HG03196 (cell line): ENCODE results near the gene STX3.

Source experiments
- ATAC-seq: cut with Tn5 transposase; IDR thresholded peaks from one replicate; pipeline ENCODE4 v1.9.1; 2021; ENCODE audit not compliant: unreplicated experiment

STX3 gene

GRCh38 chr11:59754859-59755700 lies at the start of gene STX3:
TSS of gene STX3 (plus strand) at chr11:59755376. CDS start at chr11:59755606, 230 bp downstream.
- peak; percentile 70 for ATAC-seq

DNA sequence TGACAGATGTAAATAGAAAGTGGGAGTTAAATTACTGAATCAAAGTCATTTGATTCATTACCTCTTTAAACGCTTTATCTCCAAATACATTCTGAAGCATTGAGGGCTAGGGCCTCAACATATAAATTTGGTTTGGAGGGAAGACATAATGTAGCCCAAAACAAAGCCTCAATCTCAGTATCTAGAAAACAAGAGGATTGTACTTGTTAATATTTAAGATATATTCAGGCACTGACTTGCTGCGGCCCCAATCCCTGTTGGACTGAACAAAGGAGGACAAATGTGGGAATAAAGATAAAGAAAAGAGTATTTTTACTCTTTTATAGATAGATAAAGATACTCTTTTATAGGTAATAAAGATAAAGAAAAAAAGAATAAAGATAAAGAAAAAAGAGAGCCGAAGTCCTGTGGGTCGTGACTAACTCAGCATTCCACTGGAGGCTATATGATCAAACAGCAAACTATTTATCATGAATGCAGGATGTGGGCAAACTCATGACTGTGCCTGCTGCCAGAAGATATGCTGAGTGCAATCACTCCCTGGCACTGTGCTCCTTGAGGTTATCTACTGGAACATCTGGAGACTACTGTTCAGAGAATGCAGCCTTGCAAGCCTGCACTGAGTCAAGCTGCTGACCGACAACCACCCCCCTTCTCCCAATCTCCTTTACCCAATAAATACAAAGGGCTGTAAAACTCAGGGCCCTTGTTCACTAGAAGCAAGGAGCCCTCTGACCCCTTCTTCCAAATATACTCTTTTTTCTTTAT lies 48.5 kb upstream of the STX3 start:
- no peak for ATAC-seq

DNA sequence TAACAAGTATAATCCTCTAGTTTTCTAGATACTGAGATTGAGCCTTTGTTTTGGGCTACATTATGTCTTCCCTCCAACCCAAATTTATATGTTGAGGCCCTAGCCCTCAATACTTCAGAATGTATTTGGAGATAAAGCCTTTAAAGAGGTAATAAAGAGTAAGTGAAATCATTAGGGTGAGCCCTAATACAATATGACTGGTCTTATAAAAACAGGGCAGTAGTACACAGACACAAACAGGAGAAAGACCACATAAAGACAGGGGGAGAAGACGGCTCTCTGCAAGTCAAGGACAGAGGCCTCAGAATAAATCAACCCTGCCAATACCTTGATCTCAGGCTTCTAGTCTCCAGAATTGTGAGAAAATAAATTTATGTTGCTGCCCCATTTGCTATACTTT lies 47.8 kb upstream of the STX3 start:
- ATAC-seq: no peak

DNA sequence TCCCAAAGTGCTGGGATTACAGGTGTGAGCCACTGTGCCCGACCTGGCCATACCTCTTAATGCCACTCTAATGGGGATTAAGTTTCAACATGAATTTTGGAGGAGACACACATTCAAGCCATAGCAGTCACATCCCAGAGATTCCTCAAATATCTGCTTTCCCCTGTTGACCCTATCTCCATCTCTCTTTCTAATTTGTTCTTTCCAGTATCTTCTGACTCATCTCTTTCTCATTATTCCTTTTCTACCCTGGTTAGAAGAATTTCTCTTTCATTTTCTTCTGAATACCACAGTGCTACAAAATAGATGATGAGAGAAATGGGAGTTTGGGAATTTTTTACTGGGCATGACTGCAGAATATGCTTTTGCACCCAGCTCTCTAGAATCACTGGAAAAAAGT lies 46.6 kb upstream of the STX3 start:
- ATAC-seq: no peak

GRCh38 chr11:59710136-59710847 lies 44.9 kb upstream of the STX3 start:
- ATAC-seq: no peak

DNA sequence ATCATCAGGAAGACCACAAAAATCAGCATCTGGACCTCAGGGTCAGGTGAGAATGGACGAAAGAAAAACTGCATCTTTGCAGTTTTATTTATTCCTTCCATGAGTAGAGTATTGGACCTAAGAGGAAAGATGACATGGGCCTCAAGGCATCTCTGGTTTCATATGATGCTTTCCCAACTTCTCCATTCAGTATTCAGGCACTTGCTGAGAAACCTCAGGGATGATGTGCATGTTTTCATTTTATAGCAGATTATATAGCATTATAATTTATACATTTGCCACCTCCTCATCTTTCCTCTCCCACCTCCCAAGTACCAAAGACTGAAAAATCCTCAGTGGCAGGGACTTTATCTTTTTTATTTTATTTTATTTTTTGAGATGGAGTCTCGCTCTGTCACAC lies 41.4 kb upstream of the STX3 start, which contains the start of gene OR10V1:
OR10V1 (minus strand) TSS at position 101 of the 400 bp plus-strand sequence; CDS start at position 101, 0 bp downstream.
- ATAC-seq: no peak

DNA sequence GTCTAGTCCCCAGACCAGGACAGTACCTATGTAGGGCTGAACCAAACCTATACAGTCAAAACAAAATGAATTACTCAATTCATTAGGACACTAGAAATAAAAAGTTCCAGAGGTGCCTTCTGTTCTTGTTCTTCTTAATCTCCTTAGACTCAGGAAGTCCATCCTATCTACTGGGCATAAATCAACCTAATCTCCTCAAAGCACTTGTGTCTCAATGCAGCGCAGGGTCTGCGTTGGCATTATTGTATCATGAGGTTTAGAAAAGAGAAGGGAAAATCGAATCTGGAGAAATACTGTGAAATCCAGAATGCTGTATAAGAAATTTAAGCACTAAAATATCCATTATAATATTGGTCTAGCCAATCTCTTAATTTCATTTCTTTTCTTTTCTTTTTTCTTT lies 39.1 kb upstream of the STX3 start:
- ATAC-seq: no peak

GRCh38 chr11:59719556-59719955 lies 35.6 kb upstream of the STX3 start:
- ATAC-seq: no peak

GRCh38 chr11:59724066-59724465 lies 31.1 kb upstream of the STX3 start:
- no peak for ATAC-seq

DNA sequence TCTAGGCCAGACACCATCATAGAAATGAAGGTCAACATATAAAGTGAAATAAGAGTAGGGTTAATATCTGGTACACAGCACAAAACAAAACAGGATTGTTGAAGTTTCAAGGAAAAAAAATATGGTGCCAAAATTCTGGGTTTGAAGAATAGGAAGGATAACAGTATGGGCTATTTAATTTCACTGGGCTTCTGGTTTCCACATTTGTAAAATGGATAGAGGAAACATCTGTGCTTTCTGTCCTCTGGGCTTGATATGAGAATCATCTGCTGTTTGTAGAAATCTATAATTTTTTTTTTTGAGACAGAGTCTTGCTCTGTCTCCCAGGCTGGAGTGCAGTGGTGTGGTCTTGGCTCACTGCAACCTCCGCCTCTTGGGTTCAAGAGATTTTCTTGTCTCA lies 27.8 kb upstream of the STX3 start:
- no peak for ATAC-seq

DNA sequence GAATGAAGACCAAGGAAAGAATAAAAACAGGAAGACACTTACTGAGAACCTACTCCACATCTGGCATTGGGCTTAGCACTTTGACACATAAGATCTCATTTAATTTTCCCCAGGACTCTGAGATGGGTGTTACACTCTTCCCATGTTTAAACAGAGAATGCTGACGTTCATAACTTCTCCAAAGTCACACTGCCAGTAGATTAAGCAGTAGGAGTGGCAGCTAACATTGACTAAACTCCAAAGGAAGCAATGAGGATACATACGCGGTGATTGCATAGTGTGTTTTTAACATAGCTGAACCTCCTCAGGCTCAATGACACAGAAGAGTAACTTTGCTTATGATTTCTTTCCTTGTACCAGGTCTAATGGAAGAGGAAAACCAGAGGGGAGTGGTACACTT lies 27.0 kb upstream of the STX3 start:
- no peak for ATAC-seq

DNA sequence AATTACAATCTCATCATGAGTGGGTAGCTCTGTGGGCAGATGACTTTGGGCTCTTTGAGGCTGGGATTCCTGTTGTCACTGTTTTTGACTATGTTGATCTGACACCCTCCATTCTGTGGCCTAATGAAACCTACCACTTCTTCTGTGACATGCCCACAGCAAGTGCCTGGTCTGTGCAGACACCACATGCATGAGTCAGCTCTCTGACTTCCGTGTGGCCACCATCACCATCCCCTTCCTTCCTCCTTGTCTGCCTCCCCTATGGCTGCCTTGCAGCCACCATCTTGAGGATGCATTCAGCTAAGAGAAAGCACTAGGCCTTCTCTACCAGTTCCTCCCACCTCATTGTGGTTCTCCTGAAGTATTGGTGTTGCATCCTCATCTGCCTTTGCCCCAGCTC lies 26.3 kb upstream of the STX3 start:
- ATAC-seq: no peak

DNA sequence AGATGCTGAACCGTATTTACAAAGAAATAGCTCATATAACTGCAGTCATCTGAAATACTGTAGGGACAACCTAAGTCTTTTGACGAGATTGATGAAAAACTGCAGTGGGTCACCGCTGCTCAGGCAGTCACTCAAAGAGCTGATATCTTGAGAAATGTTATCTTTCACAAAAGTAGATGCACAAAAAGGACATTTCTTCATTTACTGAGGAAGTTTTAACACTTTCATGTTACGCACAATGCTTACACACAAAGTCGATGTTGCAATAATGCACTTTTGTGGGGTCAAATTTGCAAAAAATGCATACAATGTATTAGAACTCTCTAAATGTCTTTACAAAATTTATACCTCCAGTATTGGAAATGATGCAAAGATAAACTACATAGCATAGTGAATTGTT lies 25.3 kb upstream of the STX3 start:
- no peak for ATAC-seq

DNA sequence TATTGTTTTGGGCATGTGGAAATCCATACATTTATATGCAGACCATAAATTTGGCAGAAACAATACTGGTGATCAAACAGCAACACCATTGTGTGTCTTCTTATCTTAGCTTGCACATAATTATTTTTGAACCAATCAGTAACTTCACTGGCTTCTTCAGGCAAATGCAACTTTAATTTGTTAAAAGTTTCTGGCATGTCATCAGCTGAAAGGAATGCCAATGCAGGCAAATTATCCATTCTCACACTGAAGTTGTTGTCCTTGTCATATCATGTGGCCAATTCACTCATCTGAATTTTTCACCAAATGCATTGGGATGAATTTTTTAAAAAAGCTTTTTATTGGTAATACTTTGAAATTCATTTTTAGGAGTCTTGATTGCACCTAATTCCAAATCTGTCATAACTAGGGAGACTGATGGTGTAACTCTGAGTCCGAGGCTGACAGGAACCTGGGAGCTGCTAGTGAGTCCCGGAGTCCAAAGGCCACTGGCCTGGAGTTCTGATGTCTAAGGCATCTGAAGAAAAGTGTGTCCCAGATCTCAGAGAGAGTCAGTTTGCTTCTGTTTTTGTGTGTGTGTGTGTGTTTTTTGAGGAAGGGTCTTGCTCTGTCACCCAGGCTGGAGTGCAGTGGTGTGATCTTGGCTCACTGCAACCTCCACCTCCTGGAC lies 24.1 kb upstream of the STX3 start:
- no peak for ATAC-seq

DNA sequence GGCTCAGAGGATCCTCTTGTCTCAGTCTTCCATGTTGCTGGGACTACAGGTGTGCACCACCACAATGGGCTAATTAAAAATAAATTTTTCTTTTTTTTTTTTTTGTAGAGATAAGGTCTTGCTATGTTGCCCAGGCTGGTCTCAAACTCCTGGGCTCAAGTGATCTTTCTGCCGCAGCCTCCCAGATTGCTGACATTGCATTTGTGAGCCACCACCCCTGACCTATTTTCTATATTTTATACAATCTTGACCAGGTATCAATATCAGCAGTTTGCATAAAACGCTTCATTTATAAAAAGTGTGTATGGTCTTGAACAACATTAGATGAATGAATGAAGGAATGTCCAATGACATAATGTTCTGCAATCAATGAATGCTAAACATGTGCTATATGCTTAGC lies 9.1 kb upstream of the STX3 start:
- ATAC-seq: no peak

- ATAC-seq: peak; percentile 62
These were observed 1.3 kb upstream of the STX3 start for GRCh38 chr11:59753650-59754493.

DNA sequence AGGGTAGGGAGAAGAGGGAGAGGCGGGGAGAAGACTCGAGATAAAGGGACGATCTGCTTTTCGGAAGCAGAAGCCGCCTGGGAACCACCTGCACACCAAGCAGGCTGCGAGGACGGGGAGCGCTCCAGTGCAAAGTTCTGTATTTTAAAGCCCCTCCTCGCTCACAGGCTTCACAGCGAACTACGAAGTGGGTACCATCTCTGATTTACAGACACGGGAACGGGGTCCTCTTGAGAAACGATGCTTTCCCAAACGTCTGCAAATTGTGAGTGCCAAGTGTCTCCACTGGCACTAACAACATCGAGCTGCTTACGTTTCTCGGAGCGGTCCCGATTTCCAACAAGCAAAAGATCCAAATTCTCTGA lies 700 bp upstream of the STX3 start:
- no peak for ATAC-seq

DNA sequence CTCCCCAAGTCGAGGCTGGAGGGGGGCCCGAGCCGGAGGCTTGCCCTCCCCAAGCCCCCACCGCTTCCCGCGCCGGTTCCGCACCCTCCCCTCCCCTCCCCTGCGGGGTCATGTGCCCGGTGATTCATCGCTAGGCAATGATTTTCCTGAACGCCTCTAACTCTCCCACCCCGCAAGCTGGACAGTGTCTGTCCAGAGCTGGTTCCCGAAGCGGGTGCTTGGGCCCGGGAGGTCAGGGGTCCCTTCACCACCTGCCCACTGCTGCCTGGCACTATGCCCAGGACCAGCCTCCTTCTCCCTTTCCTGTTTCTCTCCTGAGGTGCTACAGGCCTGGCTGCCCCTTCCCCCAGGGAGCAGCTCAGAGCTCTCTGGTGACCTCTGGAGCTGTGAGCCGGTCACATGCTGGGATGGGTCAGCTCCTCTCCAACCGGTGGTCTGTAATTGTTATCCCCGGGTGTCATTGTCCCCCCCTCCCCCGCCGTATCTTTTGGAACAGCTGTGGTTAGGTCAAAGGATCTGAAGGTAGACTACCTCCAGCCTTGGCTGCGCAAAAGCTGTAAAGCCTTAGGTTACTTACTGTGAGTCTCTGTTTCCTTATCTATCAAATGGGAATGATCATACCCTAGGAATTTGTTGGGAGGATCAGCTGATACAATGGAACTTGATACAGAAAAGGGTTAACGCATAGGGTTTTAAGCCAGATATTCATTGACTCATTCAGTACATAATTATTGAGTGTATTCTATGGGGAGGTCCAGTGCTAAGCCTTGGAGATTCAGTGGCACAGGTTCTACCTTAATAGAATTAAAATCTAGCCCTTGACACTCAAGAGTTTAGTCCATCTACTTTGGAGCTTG lies 753 bp downstream of the STX3 start:
- ATAC-seq: peak; percentile 27

DNA sequence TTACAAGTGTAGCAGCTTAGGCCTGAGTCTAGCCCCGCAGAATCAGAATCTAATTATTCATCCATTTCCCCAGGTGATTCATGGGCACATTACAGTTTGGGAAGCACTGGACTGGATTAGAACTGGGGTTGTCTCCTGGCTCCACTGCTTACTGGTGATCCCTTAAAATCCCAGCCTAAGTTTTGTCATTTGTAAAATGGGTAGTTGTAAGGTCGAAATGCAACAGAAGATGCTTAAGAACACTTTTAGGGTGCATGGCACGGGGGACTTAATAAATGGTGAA lies 1.3 kb downstream of the STX3 start:
- no peak for ATAC-seq

DNA sequence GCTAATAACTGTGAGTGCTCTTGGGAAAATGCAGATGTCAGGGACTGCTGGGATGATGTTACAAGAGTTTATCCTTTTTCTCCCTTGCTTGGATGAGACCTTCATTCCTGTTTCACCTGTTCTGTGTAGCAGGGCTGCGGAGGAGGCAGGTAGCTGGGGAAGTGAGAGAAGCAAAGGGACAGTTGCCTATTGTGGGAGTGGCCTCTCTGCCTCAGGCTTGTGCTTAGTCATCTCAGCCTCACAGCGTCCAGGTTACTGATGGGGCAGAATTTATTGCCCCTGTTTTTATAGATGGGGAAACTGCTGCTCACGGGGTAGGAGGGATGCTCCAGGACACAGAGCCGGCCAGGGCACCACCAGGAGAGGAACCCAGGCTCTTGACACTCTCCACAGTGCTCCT lies 1.7 kb downstream of the STX3 start:
- no peak for ATAC-seq
